Liver (tissue), 9 donors: ENCODE results near the gene CRISPLD2. TPM values are rescaled to one million over a fixed set of nuclear protein-coding genes. Genes with fewer than 3 reads are reported as not detected.

Experiments used
- DNase-seq: peaks from one replicate; pipeline ENCODE4 v3.0.0-alpha.2; 2017; ENCODE audit warnings: low spot score
- H3K27ac ChIP-seq, 2 donors: one replicate each; pipeline ENCODE4 v1.7.0; 2013; ENCODE audit warnings: inconsistent platforms in 2 of 2, low read length in 2 of 2, control low read depth in 1 of 2, low read depth in 1 of 2, mild to moderate bottlenecking in 1 of 2
- H3K27me3 ChIP-seq, 4 donors: one replicate each; pipeline versions ENCODE4 v1.6.1 to v1.7.0; 2013; ENCODE audit warnings: low read length in 3 of 4, inconsistent platforms in 1 of 4, mild to moderate bottlenecking in 1 of 4, moderate library complexity in 1 of 4; ENCODE audit not compliant: control insufficient read depth in 4 of 4, insufficient read depth in 4 of 4
- H3K36me3 ChIP-seq, 4 donors: one replicate each; pipeline versions ENCODE4 v1.6.1 to v1.7.0; 2013; ENCODE audit warnings: low read length in 3 of 4, mild to moderate bottlenecking in 3 of 4, low read depth in 1 of 4, moderate library complexity in 1 of 4; ENCODE audit not compliant: control insufficient read depth in 4 of 4, insufficient read depth in 3 of 4
- H3K4me1 ChIP-seq, 4 donors: one replicate each; pipeline versions ENCODE4 v1.6.1 to v1.7.0; 2013; ENCODE audit warnings: low read length in 3 of 4, mild to moderate bottlenecking in 3 of 4, moderate library complexity in 1 of 4; ENCODE audit not compliant: control insufficient read depth in 4 of 4, insufficient read depth in 4 of 4
- H3K4me3 ChIP-seq, 3 donors: one replicate each; pipeline versions ENCODE4 v1.6.1 to v1.7.0; 2013; ENCODE audit warnings: low read length in 3 of 3, control low read depth in 1 of 3, low read depth in 1 of 3, mild to moderate bottlenecking in 1 of 3
- H3K9ac ChIP-seq, 2 donors: one replicate each; pipeline ENCODE4 v1.7.0; 2013; ENCODE audit warnings: low read length in 2 of 2, mild to moderate bottlenecking in 2 of 2, moderate library complexity in 2 of 2, control low read depth in 1 of 2, low read depth in 1 of 2
- H3K9me3 ChIP-seq, 4 donors: one replicate each; pipeline versions ENCODE4 v1.6.1 to v1.7.0; 2013; ENCODE audit warnings: low read length in 3 of 4; ENCODE audit not compliant: control insufficient read depth in 4 of 4
- HNF4A ChIP-seq, 2 donors: conservative IDR thresholded peaks; 2 replicates each; pipeline ENCODE4 v1.6.1; 2016; ENCODE audit warnings: antibody characterized with exemption in 2 of 2, mild to moderate bottlenecking in 2 of 2
- RAD21 ChIP-seq, 2 donors: IDR thresholded peaks; 2 replicates each; pipeline ENCODE4 v1.6.1; 2016; ENCODE audit warnings: antibody characterized with exemption in 2 of 2, mild to moderate bottlenecking in 2 of 2
- RXRA ChIP-seq, 2 donors: IDR thresholded peaks; 2 replicates each; pipeline ENCODE4 v1.6.1; 2017 to 2018; ENCODE audit warnings: antibody characterized with exemption in 2 of 2, mild to moderate bottlenecking in 1 of 2
- SP1 ChIP-seq: IDR thresholded peaks from 2 replicates; pipeline ENCODE4 v1.6.1; 2018; ENCODE audit warnings: antibody characterized with exemption, mild to moderate bottlenecking
- TAF1 ChIP-seq: conservative IDR thresholded peaks from 2 replicates; pipeline ENCODE4 v1.6.1; 2016; ENCODE audit warnings: antibody characterized with exemption, mild to moderate bottlenecking
- YY1 ChIP-seq: IDR thresholded peaks from 2 replicates; pipeline ENCODE4 v1.6.1; 2016; ENCODE audit warnings: antibody characterized with exemption, mild to moderate bottlenecking
- WGBS: extraction: QIAGEN DNeasy Blood & Tissue Kit; methylation state at CpG from one replicate; pipeline ENCODE4 v1.1.7; 2013; 5-methylcytosine and 5-hydroxymethylcytosine counted together
- polyA plus RNA-seq, 2 donors: library from polyadenylated mRNA; stranded (reverse) in 1 of 2; unstranded in 1 of 2; fragments of 200-250 nt in 1 of 2; fragments of >200 nt in 1 of 2; fragmentation: Nextera tagmentation in 1 of 2; extraction: Ambion mirVana in 1 of 2; gene quantifications; one replicate each; pipeline versions ENCODE4 v1.2.1 to v1.2.3, GENCODE V29; 2013 to 2015
- total RNA-seq, 2 donors: library from RNA; depleted of rRNA; stranded (reverse); fragments of >200 nt; gene quantifications; one replicate each; pipeline ENCODE4 v1.2.3, GENCODE V29; 2014
- TF ChIP-seq, protein P1 (sequence below): IDR thresholded peaks from 2 replicates; pipeline ENCODE4 v1.6.1; 2016; ENCODE audit warnings: antibody characterized with exemption, mild to moderate bottlenecking
- TF ChIP-seq, protein P2 (sequence below): IDR thresholded peaks from 2 replicates; pipeline ENCODE4 v1.6.1; 2016; ENCODE audit warnings: antibody characterized with exemption
- TF ChIP-seq, protein P3 (sequence below): IDR thresholded peaks from 2 replicates; pipeline ENCODE4 v1.6.1; 2016; ENCODE audit warnings: antibody characterized with exemption
- TF ChIP-seq, protein P4 (sequence below): IDR thresholded peaks from 2 replicates; pipeline ENCODE4 v1.6.1; 2016; ENCODE audit warnings: antibody characterized with exemption
- donor health status: healthy.
- donor health status: healthy.
- donor health status: healthy.
- donor health status: healthy.
- donor health status: healthy.

Gene CRISPLD2
- total and polyA plus RNA-seq, 4 donors, result 2.6 to 14.8 (median 4.1) TPM

DNA sequence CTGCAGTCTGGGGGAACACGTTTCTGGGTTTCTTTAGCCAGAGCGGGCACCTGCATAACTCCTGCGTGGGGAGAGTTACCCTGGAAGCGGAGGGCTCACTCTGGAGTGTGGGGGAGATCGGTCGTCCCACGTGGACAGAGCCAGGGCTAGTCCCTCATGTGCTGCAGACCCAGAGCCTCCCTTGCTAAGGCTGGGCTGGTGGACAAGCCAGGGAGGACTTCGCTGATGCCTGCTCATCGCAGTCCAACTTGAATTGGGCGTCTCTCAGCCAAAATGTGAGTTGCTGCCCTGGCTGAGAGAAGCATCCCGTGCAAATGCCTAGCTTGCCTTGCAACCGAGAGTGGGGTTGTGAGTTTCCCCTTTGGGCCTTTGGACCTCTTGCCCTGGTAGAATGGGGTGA, 986 bp downstream of the CRISPLD2 start:
- H3K27me3 ChIP-seq, result peaks cover 0 to 6% (median 2%) of the 10 kb centered on the region in 4 donors
- 70% methylated on average over 12 of the region's 12 CpGs for WGBS
- DNase-seq, result no peak
- H3K36me3 ChIP-seq, result no peaks in the 10 kb centered on the region
- H3K9ac ChIP-seq, result peak overlapping the region in 1 of 2 donors; percentile 37
- H3K27ac ChIP-seq, result peak overlapping the region; percentile 65 to 78
- TF ChIP-seq SP1, result no peak
- TF ChIP-seq, protein P1, sequence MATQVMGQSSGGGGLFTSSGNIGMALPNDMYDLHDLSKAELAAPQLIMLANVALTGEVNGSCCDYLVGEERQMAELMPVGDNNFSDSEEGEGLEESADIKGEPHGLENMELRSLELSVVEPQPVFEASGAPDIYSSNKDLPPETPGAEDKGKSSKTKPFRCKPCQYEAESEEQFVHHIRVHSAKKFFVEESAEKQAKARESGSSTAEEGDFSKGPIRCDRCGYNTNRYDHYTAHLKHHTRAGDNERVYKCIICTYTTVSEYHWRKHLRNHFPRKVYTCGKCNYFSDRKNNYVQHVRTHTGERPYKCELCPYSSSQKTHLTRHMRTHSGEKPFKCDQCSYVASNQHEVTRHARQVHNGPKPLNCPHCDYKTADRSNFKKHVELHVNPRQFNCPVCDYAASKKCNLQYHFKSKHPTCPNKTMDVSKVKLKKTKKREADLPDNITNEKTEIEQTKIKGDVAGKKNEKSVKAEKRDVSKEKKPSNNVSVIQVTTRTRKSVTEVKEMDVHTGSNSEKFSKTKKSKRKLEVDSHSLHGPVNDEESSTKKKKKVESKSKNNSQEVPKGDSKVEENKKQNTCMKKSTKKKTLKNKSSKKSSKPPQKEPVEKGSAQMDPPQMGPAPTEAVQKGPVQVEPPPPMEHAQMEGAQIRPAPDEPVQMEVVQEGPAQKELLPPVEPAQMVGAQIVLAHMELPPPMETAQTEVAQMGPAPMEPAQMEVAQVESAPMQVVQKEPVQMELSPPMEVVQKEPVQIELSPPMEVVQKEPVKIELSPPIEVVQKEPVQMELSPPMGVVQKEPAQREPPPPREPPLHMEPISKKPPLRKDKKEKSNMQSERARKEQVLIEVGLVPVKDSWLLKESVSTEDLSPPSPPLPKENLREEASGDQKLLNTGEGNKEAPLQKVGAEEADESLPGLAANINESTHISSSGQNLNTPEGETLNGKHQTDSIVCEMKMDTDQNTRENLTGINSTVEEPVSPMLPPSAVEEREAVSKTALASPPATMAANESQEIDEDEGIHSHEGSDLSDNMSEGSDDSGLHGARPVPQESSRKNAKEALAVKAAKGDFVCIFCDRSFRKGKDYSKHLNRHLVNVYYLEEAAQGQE, result no peak
- no peak for TF ChIP-seq YY1
- TF ChIP-seq, protein P2, sequence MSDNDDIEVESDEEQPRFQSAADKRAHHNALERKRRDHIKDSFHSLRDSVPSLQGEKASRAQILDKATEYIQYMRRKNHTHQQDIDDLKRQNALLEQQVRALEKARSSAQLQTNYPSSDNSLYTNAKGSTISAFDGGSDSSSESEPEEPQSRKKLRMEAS, result no peak
- no peak for TF ChIP-seq RAD21 (IDR thresholded peaks at IDR 0.05)
- TF ChIP-seq TAF1, result no peak
- no peak for TF ChIP-seq HNF4A (conservative IDR thresholded peaks at IDR 0.05)
- TF ChIP-seq, protein P3, sequence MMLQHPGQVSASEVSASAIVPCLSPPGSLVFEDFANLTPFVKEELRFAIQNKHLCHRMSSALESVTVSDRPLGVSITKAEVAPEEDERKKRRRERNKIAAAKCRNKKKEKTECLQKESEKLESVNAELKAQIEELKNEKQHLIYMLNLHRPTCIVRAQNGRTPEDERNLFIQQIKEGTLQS, result no peak
- peak overlapping the region; percentile 20 to 63 (median 37) for H3K4me3 ChIP-seq
- H3K4me1 ChIP-seq, result peaks cover 0 to 6% (median 4%) of the 10 kb centered on the region in 4 donors
- no peaks in the 10 kb centered on the region for H3K9me3 ChIP-seq

DNA sequence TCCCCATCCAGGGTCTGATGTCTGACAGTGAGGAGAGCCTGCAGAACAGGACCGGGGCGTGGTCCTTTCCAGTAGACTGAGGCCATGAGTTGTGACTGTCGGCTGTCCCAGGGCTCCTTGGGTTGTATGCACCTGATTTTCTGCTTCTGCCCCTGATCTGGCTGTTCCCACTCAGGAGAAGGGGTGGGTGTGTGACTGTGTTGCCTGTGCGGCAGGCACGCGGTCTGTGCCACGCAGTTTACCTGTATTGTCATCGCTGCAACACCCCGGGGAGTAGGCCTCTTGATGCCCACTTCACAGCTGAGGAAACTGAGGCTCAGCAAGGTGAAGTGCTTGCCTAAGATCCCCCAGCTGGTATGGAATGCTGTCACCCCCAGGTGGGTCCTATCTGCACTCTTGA, 1.4 kb downstream of the CRISPLD2 start:
- peak overlapping the region; percentile 65 to 78 for H3K27ac ChIP-seq
- H3K9ac ChIP-seq, result no peak overlapping the region
- no peak for DNase-seq
- peak overlapping the region; percentile 20 to 63 (median 37) for H3K4me3 ChIP-seq
- WGBS, result 89% methylated on average over 9 of the region's 9 CpGs
- no peaks in the 10 kb centered on the region for H3K36me3 ChIP-seq
- TF ChIP-seq, protein P1, result no peak
- no peak for TF ChIP-seq RXRA (IDR thresholded peaks at IDR 0.05)
- no peak for TF ChIP-seq SP1
- TF ChIP-seq, protein P4, sequence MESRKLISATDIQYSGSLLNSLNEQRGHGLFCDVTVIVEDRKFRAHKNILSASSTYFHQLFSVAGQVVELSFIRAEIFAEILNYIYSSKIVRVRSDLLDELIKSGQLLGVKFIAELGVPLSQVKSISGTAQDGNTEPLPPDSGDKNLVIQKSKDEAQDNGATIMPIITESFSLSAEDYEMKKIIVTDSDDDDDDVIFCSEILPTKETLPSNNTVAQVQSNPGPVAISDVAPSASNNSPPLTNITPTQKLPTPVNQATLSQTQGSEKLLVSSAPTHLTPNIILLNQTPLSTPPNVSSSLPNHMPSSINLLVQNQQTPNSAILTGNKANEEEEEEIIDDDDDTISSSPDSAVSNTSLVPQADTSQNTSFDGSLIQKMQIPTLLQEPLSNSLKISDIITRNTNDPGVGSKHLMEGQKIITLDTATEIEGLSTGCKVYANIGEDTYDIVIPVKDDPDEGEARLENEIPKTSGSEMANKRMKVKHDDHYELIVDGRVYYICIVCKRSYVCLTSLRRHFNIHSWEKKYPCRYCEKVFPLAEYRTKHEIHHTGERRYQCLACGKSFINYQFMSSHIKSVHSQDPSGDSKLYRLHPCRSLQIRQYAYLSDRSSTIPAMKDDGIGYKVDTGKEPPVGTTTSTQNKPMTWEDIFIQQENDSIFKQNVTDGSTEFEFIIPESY, result no peak
- peaks cover 0 to 6% (median 2%) of the 10 kb centered on the region in 4 donors for H3K27me3 ChIP-seq
- H3K4me1 ChIP-seq, result peaks cover 0 to 6% (median 4%) of the 10 kb centered on the region in 4 donors
- no peaks in the 10 kb centered on the region for H3K9me3 ChIP-seq
